GM23338 (cell line): ENCODE results near the gene VAPA.

Experiments
- CTCF ChIP-seq, 2 experiments: fragments of 200-600 bp in 1 of 2; sonication (generic) in 1 of 2; conservative IDR thresholded peaks; 2 replicates each; pipeline versions ENCODE4 v1.5.1 to v1.6.1; 2016 to 2017; ENCODE audit warnings: antibody characterized with exemption in 2 of 2, low read depth in 2 of 2, mild to moderate bottlenecking in 2 of 2, moderate library complexity in 1 of 2
- EZH2 ChIP-seq: fragments of 200-600 bp; sonication (generic); IDR thresholded peaks from one replicate; pipeline ENCODE4 v1.8.0; 2017; ENCODE audit warnings: antibody characterized with exemption, mild to moderate bottlenecking, low read depth; ENCODE audit not compliant: unreplicated experiment
- EZH2phosphoT487 ChIP-seq: fragments of 200-600 bp; sonication (generic); IDR thresholded peaks from one replicate; pipeline ENCODE4 v1.8.1; 2018; ENCODE audit warnings: antibody characterized with exemption; ENCODE audit not compliant: unreplicated experiment
- JUNB ChIP-seq: IDR thresholded peaks from one replicate; pipeline ENCODE4 v1.6.1; 2016; ENCODE audit warnings: antibody characterized with exemption; ENCODE audit not compliant: unreplicated experiment
- POLR2AphosphoS5 ChIP-seq: IDR thresholded peaks from 2 replicates; pipeline ENCODE4 v1.6.1; 2016; ENCODE audit warnings: antibody characterized with exemption, low read depth
- TF ChIP-seq, protein P1 (sequence below): IDR thresholded peaks from one replicate; pipeline ENCODE4 v1.6.1; 2018; ENCODE audit warnings: antibody characterized with exemption; ENCODE audit not compliant: unreplicated experiment

- TF ChIP-seq CTCF (conservative IDR thresholded peaks at IDR 0.05; ENCODE audit: low read depth in 2 of 2) (no peak), POLR2AphosphoS5 (no peak), EZH2 (no peak), JUNB (no peak), EZH2phosphoT487 (no peak)
- TF ChIP-seq, protein P1, sequence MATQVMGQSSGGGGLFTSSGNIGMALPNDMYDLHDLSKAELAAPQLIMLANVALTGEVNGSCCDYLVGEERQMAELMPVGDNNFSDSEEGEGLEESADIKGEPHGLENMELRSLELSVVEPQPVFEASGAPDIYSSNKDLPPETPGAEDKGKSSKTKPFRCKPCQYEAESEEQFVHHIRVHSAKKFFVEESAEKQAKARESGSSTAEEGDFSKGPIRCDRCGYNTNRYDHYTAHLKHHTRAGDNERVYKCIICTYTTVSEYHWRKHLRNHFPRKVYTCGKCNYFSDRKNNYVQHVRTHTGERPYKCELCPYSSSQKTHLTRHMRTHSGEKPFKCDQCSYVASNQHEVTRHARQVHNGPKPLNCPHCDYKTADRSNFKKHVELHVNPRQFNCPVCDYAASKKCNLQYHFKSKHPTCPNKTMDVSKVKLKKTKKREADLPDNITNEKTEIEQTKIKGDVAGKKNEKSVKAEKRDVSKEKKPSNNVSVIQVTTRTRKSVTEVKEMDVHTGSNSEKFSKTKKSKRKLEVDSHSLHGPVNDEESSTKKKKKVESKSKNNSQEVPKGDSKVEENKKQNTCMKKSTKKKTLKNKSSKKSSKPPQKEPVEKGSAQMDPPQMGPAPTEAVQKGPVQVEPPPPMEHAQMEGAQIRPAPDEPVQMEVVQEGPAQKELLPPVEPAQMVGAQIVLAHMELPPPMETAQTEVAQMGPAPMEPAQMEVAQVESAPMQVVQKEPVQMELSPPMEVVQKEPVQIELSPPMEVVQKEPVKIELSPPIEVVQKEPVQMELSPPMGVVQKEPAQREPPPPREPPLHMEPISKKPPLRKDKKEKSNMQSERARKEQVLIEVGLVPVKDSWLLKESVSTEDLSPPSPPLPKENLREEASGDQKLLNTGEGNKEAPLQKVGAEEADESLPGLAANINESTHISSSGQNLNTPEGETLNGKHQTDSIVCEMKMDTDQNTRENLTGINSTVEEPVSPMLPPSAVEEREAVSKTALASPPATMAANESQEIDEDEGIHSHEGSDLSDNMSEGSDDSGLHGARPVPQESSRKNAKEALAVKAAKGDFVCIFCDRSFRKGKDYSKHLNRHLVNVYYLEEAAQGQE, result no peak
Measured at GRCh38 chr18:9997711-9998110, 83.9 kb downstream of the VAPA start.
